Islet of Langerhans (tissue), 1 donor: ENCODE results near the gene PTK6.

ENCODE experiments used
- FAIRE-seq: peaks from one replicate; lab custom pipeline; 2011; peaks lifted over from hg19 to GRCh38; lab: Jason Lieb, UNC

The PTK6 gene

GRCh38 chr20:63505723-63506122 is 31.5 kb downstream of the PTK6 start:
- FAIRE-seq: no peak

GRCh38 chr20:63505281-63505680 is 31.9 kb downstream of the PTK6 start:
- no peak for FAIRE-seq

GRCh38 chr20:63504642-63505041 is 32.5 kb downstream of the PTK6 start:
- FAIRE-seq: no peak

GRCh38 chr20:63503524-63503923 is 33.7 kb downstream of the PTK6 start:
- FAIRE-seq: no peak

GRCh38 chr20:63502671-63503172 is 34.5 kb downstream of the PTK6 start:
- no peak for FAIRE-seq

- FAIRE-seq: no peak
These were observed 35.1 kb downstream of the PTK6 start for GRCh38 chr20:63501818-63502670.

- no peak for FAIRE-seq
These were observed 36.0 kb downstream of the PTK6 start for GRCh38 chr20:63500902-63501817.

- no peak for FAIRE-seq
These were observed 36.9 kb downstream of the PTK6 start for GRCh38 chr20:63500151-63500901.

- no peak for FAIRE-seq
These were observed 37.7 kb downstream of the PTK6 start for GRCh38 chr20:63499338-63499969.

GRCh38 chr20:63498960-63499337 is 38.2 kb downstream of the PTK6 start, which contains the start of gene EEF1A2:
TSS of gene EEF1A2 (minus strand) at chr20:63499083. CDS start at chr20:63497763, 1,320 bp downstream.
- no peak for FAIRE-seq

GRCh38 chr20:63497946-63498935 is 38.9 kb downstream of the PTK6 start:
- FAIRE-seq: no peak

GRCh38 chr20:63497138-63497945 is 39.8 kb downstream of the PTK6 start:
- no peak for FAIRE-seq

GRCh38 chr20:63496596-63497120 is 40.5 kb downstream of the PTK6 start:
- no peak for FAIRE-seq

GRCh38 chr20:63495741-63496595 is 41.2 kb downstream of the PTK6 start:
- no peak for FAIRE-seq

GRCh38 chr20:63495167-63495720 is 41.9 kb downstream of the PTK6 start:
- no peak for FAIRE-seq

- no peak for FAIRE-seq
These were observed 42.6 kb downstream of the PTK6 start for GRCh38 chr20:63494420-63495166.

GRCh38 chr20:63494084-63494419 is 43.1 kb downstream of the PTK6 start:
- no peak for FAIRE-seq
